Cardiac fibroblast (primary cell): ENCODE results near the gene TENT4B.
A peak's percentile ranks its signal among the peaks of the same experiment; 100 is the strongest.

Source experiments
- DNase-seq, 2 donors: peaks; one replicate each; pipeline versions ENCODE4 v3.0.0 to v3.0.0-alpha.2; 2010; ENCODE audit warnings: low read depth in 2 of 2
- H3K4me3 ChIP-seq, 2 donors: replicated peaks in 1 of 2; 1 replicate in 1 of 2; 2 replicates in 1 of 2; pipeline ENCODE4 v1.5.1; 2011; ENCODE audit warnings: low read depth in 2 of 2, low read length in 2 of 2, mild to moderate bottlenecking in 2 of 2, moderate library complexity in 1 of 2
- TF ChIP-seq, protein P1 (sequence below): IDR thresholded peaks from one replicate; pipeline ENCODE4 v1.5.1; 2011; ENCODE audit warnings: low read depth, mild to moderate bottlenecking, low read length, inconsistent platforms

Gene TENT4B

GRCh38 chr16:50209546-50210265 is 56.6 kb downstream of the TENT4B start:
- H3K4me3 ChIP-seq, result no peak overlapping the region
- DNase-seq, result no peak
- TF ChIP-seq, protein P1, sequence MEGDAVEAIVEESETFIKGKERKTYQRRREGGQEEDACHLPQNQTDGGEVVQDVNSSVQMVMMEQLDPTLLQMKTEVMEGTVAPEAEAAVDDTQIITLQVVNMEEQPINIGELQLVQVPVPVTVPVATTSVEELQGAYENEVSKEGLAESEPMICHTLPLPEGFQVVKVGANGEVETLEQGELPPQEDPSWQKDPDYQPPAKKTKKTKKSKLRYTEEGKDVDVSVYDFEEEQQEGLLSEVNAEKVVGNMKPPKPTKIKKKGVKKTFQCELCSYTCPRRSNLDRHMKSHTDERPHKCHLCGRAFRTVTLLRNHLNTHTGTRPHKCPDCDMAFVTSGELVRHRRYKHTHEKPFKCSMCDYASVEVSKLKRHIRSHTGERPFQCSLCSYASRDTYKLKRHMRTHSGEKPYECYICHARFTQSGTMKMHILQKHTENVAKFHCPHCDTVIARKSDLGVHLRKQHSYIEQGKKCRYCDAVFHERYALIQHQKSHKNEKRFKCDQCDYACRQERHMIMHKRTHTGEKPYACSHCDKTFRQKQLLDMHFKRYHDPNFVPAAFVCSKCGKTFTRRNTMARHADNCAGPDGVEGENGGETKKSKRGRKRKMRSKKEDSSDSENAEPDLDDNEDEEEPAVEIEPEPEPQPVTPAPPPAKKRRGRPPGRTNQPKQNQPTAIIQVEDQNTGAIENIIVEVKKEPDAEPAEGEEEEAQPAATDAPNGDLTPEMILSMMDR, result no peak

- peak; percentile 90 to 97 for DNase-seq
- H3K4me3 ChIP-seq, result no peak overlapping the region
- TF ChIP-seq, protein P1, result peak; percentile 80
Measured at GRCh38 chr16:50210266-50211038, 57.3 kb downstream of the TENT4B start.

- H3K4me3 ChIP-seq, result no peak overlapping the region
- DNase-seq, result peak; percentile 64 to 75
- TF ChIP-seq, protein P1, result peak; percentile 63
Measured at GRCh38 chr16:50213939-50214519, 60.9 kb downstream of the TENT4B start.

DNA sequence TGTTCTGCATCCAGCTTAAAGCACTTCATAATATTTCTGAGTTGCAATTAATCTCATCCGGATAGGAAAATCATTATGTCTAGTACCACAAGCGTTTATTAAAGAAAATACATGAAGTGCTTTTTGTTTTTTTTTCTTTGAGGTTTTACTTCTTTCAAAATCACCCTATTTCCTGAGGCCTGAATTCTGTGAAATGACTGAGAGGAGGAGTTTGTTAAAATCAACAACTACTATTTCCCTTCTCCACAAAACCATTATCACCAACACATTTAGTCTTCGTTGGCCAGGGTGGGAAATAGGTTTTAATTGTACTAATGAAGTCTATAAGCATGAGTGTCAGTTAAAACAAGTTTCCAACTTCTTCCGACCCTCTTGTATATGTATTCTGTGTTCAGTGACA is 62.6 kb downstream of the TENT4B start:
- TF ChIP-seq, protein P1, result no peak
- no peak for DNase-seq
- no peak overlapping the region for H3K4me3 ChIP-seq

GRCh38 chr16:50216231-50216630 is 63.1 kb downstream of the TENT4B start:
- TF ChIP-seq, protein P1, result no peak
- DNase-seq, result no peak
- H3K4me3 ChIP-seq, result no peak overlapping the region

DNA sequence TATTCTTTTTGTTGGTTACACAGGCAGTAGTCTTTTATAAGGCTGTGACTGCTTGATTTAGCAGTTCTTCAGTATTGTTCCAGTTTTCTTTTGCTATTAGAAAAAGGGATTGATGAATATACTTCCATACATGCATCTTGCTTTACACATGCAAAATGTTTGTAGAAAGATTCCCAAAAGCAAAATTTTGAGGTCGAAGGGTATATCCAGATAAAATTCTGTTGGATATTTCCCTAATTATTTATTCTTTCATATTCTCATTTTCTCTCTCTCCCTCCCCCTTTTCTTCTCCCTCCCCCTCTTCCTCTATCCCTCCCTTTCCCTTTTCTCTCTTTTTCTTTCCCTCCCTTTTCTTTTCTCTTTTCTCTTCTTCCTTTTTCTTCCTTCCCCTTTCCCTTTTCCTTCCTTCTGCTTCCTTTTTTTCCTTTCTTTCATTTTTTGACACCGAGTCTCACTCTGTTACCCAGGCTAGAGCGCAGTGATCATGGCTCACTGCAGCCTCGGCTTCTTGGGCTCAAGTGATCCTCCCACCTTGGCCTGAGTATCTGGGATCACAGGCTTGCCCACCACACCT is 66.4 kb downstream of the TENT4B start:
- TF ChIP-seq, protein P1, result no peak
- DNase-seq, result no peak
- no peak overlapping the region for H3K4me3 ChIP-seq
